Activated CD4-positive, alpha-beta T cell treated with anti-CD3 and anti-CD28 coated beads, Interleukin-2, amount 50 U/mL, for 4 hours (primary cell): Measurements from ENCODE around the gene CCNB2.
"Not testable (repeated sequence)": the region's sequence is repeated elsewhere in the genome, so short reads cannot be mapped to it uniquely, and the experiment has no call there.

Experiments used
- DNase-seq, 2 experiments: peaks; one replicate each; pipeline ENCODE4 v3.0.0-alpha.2; 2020

The CCNB2 gene

DNA sequence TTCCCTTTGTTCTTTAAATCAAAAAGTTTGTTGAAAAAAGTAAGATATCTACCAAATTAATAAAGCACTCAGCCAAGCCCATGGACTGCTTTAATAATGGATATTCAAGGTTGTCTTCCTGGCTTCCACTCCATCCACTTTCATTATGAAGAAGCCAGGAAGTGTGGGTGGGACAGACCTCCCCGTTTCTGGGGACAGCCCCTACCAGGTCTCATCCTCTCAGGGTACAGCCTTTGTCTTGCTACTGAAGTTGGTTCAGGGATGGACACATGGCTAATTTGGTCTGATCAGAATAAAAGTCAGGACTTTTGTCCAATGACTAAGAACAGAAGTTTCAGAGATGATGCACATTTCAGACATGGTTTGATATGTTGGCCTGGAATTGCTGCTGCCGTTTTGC, 32.6 kb downstream of the CCNB2 start:
- no peak for DNase-seq

GRCh38 chr15:59138243-59138642, 33.3 kb downstream of the CCNB2 start:
- DNase-seq, result peak; percentile 33 to 45

- no peak for DNase-seq
Observed at GRCh38 chr15:59140422-59141226, 35.7 kb downstream of the CCNB2 start.

DNA sequence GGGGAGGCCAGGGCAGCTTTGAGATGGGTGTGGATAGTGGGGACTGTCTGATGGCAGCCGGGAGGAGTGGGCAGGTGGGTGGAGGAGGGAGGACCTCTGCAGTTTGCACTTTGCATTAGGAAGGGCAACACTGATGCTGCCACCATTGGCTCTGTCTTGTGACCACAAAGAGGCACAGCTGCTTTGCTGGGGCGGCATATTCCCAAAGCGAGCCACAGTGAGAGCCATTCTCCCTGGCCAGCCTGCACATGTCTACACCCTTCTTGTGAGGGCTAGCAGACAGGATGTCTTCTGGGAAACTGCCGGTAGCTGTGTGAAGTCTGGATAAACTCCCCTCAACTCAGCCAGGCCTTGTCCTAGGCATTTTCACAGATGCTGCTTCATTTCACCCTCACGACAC, 38.3 kb downstream of the CCNB2 start:
- no peak for DNase-seq

DNA sequence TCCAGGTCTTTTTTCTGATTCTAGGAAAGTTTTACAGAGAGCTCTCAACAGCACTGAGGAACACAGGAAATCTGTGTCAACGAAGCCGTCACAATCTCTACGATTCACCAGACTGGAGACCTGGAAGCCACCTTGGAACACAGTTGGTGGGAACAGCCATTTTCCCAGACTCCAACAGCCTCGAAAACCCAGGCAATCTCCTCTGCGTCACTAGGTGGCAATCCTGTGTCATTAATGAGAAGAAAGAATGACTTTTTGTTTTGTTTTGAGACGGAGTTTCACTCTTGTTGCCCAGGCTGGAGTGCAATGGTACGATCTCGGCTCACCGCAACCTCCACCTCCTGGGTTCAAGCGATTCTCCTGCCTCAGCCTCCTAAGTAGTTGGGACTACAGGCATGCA, 39.6 kb downstream of the CCNB2 start:
- not testable (repeated sequence) for DNase-seq

- DNase-seq, result no peak
Observed at GRCh38 chr15:59147666-59148065, 42.7 kb downstream of the CCNB2 start.

DNA sequence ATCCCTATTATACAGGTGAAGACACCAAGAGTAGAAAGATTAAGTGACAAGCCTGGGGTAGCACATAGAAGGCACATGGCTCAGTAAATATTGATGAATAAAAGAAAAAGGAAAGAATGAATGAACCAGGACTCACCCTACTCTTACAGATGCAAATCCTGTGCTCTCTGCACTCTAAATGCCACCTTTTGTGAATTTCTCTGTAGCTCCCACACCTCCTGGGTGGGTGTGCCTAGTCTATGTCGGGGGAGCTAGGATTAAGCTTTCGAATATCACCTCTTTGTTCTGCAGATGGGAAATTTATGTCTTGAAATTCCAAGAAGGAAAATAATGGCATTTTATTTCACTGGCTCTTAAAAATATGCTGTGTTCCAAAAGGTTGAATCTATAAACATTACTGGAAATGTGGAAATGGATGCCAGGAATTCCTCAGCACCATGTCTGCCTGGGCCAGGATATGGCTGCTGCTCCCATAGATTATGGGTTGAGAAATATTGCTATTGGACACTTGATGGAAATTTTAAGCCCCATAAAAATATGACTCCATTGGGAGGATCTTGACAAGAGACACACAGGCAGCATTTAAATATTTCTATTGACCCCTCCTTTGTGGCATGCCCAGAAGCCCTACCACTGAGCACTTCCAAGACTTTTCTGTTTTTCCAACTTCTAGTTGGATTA, 43.3 kb downstream of the CCNB2 start:
- DNase-seq, result no peak

GRCh38 chr15:59150185-59150584, 45.2 kb downstream of the CCNB2 start:
- no peak for DNase-seq

- DNase-seq, result no peak
Observed at GRCh38 chr15:59152694-59153450, 47.9 kb downstream of the CCNB2 start.

DNA sequence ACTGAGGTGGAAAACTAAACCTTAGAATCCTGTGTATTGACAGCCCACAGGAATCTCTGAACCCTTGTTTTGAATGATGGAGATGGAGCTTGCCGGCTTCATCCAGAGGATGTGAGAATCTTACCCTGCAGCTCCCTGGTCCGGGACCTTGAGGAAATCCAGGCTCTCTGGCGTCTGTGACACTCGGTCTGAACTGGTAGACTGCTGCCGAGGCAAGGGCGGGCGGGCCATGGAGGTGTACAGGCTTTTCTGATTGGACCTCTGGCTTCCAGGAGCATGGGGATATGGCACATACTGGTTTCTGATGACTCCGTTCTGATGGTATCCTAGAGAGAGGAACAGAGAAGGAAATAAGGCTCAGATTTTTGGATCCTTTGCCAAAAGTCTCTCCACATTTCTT, 48.5 kb downstream of the CCNB2 start:
- no peak for DNase-seq

GRCh38 chr15:59154243-59154642, 49.3 kb downstream of the CCNB2 start:
- no peak for DNase-seq

- DNase-seq, result no peak
Observed at GRCh38 chr15:59155431-59155830, 50.5 kb downstream of the CCNB2 start.

GRCh38 chr15:59157396-59157795, 52.5 kb downstream of the CCNB2 start:
- no peak for DNase-seq

DNA sequence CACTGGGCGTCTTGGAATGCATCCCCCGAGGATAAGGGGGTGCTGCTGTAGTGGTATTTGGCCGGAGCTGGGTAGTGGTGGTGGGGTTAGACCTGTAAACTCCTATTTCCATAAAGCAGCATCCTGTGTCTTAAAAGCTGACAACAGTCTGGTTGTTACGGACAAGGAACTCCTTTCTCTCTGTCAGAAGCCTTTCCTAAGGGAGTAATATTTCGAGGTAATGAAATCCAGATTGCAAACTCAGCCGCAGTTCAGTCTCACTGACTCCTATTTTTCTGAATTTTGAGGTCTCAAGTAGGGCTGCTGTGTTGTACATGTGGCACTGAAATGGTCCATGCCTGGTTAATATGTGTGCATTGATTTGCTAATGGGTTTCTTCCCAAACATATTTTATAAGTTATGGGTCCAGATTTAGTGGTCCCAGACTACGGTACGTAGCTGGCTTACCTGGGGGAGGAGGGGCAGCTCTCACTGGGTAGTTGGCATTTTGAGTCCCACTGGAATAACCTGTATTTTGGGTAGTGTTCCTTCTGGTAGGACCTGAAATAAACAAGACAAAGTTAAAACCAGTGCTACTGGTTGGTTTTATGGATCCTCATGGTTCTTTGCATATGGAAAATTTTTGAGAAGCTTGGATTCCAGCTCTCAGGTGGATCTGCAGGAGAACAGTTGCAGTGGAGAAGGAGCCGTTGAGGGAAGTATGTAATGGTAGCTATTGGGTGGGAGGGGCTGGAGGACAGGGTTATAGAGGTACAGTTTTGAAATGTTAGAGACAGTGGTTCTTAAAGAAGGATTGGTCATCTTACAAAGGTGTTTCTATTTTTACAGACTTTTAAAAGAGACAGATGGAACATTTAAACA, 53.1 kb downstream of the CCNB2 start:
- DNase-seq, result no peak

GRCh38 chr15:59158701-59159034, 53.7 kb downstream of the CCNB2 start:
- DNase-seq, result no peak

DNA sequence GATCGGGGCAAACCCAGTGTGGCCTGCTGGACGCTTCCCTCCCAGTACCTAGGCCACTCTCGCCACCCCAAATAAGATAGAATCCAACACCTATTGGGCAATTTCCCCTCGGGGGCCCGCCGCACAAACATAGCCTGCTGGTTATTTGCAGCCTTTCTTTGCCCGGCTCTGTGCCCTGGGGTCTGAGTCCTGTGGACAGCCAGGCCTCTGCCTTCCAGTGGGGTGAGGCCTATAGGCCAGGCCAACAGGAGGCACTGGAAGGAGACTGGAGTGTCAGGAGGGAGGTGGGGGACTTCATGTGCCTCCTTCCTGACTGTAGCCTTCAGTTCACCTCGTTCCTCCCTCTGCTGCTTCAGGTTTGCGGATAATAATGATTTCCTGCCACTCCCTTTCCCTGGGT, 54.3 kb downstream of the CCNB2 start:
- DNase-seq, result no peak

GRCh38 chr15:59160880-59161593, 56.1 kb downstream of the CCNB2 start:
- no peak for DNase-seq

DNA sequence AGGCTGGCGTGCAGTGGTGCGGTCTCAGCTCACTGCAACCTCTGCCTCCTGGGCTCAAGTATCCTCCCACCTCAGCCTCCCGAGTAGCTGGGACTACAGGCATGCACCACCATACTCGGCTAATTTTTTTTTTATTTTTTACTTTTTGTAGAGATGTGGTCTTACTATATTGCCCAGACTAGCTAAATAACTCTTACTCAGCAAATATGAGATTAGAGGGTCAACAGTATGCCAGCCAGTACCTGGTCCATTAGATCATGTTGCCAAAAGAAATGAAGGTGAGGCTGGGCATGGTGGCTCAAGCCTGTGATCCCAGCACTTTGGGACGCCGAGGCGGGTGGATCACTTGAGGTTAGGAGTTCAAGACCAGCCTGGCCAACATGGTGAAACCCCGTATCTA, 57.1 kb downstream of the CCNB2 start:
- not testable (repeated sequence) for DNase-seq

DNA sequence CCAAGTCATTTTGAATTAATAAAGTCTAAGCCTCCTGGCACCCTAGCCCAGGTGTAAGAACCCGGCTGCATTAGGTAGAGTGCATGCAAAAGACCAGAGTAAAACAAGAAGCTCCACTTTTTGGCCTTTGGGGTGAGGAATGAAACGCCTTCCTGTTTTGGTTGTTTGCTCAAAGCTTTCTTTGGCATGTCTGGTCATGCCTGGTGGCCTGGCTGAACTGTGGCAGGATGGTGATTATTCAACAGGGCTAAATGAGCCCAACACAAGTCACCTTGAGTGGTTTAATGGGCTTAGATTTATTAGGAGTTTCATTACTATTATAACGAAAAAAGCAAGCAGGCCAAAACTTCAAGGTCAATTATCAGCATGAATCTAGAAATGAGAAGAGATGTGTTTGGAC, 60.8 kb downstream of the CCNB2 start:
- DNase-seq, result no peak

DNA sequence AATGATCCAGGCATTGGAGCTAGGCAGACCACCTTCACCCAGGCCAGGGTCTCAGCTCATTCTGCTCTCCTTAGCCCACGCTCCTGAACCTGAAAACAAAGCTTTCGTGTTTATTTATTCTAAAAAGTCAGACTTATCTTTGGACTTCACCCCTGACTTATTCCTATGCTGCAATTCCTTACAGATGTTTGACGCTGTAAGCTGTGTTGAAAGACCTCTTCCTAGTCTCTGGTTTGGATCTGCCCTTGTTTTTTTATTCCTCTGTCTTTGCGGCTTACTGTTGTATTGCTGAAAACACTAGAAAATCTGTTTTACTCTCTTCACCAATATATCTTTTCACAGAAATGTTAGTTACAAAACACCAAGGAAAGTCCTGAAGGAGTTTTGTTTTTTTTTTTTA, 61.2 kb downstream of the CCNB2 start:
- DNase-seq, result no peak

DNA sequence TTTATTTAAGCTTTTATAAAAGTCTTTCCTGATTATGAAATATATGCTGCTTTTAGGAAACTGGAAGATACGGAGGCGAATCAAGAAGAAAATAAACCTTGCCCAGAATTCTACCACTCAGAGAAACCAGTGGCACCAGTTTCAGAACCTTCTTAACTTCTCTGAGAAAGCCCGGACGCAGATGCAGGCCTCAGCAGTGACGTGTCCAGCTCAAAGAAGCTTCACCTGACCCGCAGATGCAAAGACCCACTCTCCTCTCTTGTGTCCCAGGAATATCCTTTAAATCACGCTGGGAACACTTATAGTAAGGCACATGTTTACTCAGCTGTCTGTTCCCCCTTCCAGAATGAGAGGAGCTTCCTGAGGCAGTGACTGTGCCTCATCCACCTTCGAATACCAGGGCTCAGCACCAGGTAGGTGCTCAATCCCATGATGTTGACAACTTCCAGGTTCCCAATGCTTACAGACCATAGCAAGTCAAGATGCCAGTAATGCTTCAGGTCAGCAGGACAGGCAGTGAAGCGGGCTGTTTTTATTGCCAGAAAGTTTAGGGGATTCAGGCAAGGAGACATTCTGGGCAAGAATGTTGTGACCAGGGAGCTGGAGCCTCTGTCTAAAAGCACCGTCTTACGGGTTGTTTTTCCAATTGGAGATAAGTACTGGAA, 61.8 kb downstream of the CCNB2 start:
- no peak for DNase-seq

DNA sequence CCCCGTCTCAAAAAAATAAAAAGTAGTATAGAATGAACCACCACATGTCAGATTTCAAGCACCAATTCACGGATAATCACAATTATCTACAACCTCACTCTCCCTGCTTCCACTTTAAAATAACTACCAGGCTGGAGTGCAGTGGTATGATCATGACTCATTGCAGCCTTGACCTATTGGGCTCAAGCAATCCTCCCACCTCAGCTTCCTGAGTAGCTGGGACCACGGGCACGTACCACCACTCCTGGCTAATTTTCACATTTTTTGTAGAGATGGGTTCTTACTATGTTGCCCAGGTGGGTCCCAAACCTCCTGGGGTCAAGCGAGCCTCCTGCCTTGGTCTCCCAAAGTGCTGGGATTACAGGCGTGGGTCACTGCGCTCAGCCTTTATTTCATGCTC, 63.6 kb downstream of the CCNB2 start:
- DNase-seq, result no peak
